Thoracic aorta (tissue), 2 donors: Measurements from ENCODE around the gene ABCD3. TPM values are rescaled to one million over a fixed set of nuclear protein-coding genes. Genes with fewer than 3 reads are reported as not detected.
"Not testable (repeated sequence)": the region's sequence is repeated elsewhere in the genome, so short reads cannot be mapped to it uniquely, and the experiment has no call there.

Source experiments
- ATAC-seq: fragments of 150-250 bp; one replicate; pipeline ENCODE4 v1.8.0; 2017; ENCODE audit warnings: low read depth; ENCODE audit not compliant: insufficient number of reproducible peaks, low FRiP score
- DNase-seq: peaks from one replicate; pipeline ENCODE4 v3.0.0-alpha.2; 2020; ENCODE audit warnings: low spot score
- H3K27ac ChIP-seq, 2 donors: fragments of 200-600 bp; sonication (generic); 1 replicate in 1 of 2; 2 replicates in 1 of 2; pipeline ENCODE4 v1.5.1; 2016; ENCODE audit warnings: mild to moderate bottlenecking in 2 of 2, moderate library complexity in 2 of 2
- H3K27me3 ChIP-seq: fragments of 200-600 bp; sonication (generic); replicated peaks from 2 replicates; pipeline ENCODE4 v1.6.0; 2016; ENCODE audit warnings: mild to moderate bottlenecking; ENCODE audit not compliant: insufficient read depth
- H3K36me3 ChIP-seq: fragments of 200-600 bp; sonication (generic); one replicate; pipeline ENCODE4 v1.5.1; 2016
- H3K4me1 ChIP-seq, 2 donors: fragments of 200-600 bp; sonication (generic); 1 replicate in 1 of 2; 2 replicates in 1 of 2; pipeline versions ENCODE4 v1.5.1 to v1.6.0; 2016; ENCODE audit warnings: low read depth in 2 of 2, mild to moderate bottlenecking in 1 of 2; ENCODE audit not compliant: control insufficient read depth in 1 of 2
- H3K4me3 ChIP-seq: fragments of 200-600 bp; sonication (generic); 2 replicates; pipeline ENCODE4 v1.5.1; 2016; ENCODE audit warnings: mild to moderate bottlenecking
- H3K9me3 ChIP-seq: fragments of 200-600 bp; sonication (generic); 2 replicates; pipeline ENCODE4 v1.5.1; 2016
- total RNA-seq, 2 donors: library from RNA; depleted of rRNA; stranded (reverse); fragments of >200 nt; gene quantifications; one replicate each; pipeline versions ENCODE4 v1.1.0 to v1.2.3, GENCODE V29; 2016
- TF ChIP-seq, protein P1 (sequence below): fragments of 200-600 bp; sonication (generic); IDR thresholded peaks from one replicate; pipeline ENCODE4 v1.5.1; 2019; ENCODE audit warnings: antibody characterized with exemption

The ABCD3 gene
- total RNA-seq, 2 donors from 2014 or later: 14.0 to 31.7 TPM

DNA sequence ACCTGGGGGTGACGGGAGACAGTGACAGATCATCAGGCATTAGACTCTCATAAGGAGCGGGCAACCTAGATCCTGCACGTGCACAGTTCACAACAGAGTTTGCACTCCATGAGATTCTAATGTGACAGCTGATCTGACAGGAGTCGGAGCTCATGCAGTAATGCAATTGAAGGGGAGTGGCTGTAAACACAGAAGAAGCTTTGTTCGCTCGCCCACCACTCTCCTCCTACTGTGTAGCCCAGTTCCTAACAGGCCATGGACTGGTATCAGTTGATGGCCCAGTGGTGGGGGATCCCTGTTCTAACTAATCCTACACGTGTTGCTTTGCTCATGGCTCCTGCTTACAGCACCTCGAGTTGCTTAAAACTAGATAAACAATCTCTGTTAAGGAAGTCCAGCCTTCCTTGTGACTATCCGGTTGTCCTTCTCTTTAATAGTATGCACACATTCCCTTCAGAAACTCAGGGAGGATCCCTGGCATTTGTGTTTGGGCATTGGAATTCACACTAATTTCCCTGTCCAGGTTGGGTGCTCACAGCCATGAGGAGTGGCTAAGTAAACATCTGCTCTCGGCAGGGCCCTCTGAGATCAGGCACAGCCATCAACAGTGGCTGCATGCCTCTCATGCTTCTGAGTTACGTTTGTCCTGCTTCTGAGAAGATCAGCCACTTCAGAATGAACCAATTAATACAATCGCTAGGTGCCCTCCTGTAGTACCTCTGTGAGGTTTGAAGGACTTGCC is 144.5 kb downstream of the ABCD3 start:
- Histone ChIP-seq H3K9me3 (no peaks in the 10 kb centered on the region), H3K4me3 (no peak overlapping the region), H3K36me3 (no peaks in the 10 kb centered on the region), H3K27ac (no peak overlapping the region), H3K27me3 (no peaks in the 10 kb centered on the region), H3K4me1 (no peaks in the 10 kb centered on the region)
- ATAC-seq: no peak
- TF ChIP-seq, protein P1, sequence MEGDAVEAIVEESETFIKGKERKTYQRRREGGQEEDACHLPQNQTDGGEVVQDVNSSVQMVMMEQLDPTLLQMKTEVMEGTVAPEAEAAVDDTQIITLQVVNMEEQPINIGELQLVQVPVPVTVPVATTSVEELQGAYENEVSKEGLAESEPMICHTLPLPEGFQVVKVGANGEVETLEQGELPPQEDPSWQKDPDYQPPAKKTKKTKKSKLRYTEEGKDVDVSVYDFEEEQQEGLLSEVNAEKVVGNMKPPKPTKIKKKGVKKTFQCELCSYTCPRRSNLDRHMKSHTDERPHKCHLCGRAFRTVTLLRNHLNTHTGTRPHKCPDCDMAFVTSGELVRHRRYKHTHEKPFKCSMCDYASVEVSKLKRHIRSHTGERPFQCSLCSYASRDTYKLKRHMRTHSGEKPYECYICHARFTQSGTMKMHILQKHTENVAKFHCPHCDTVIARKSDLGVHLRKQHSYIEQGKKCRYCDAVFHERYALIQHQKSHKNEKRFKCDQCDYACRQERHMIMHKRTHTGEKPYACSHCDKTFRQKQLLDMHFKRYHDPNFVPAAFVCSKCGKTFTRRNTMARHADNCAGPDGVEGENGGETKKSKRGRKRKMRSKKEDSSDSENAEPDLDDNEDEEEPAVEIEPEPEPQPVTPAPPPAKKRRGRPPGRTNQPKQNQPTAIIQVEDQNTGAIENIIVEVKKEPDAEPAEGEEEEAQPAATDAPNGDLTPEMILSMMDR: no peak
- no peak for DNase-seq

- Histone ChIP-seq H3K4me1 (no peaks in the 10 kb centered on the region), H3K27me3 (no peaks in the 10 kb centered on the region), H3K9me3 (no peaks in the 10 kb centered on the region), H3K36me3 (no peaks in the 10 kb centered on the region), H3K27ac (no peak overlapping the region), H3K4me3 (no peak overlapping the region)
- DNase-seq (no peak), ATAC-seq (no peak)
- TF ChIP-seq, protein P1: no peak
Measured at GRCh38 chr1:94565901-94566300, 147.7 kb downstream of the ABCD3 start.

DNA sequence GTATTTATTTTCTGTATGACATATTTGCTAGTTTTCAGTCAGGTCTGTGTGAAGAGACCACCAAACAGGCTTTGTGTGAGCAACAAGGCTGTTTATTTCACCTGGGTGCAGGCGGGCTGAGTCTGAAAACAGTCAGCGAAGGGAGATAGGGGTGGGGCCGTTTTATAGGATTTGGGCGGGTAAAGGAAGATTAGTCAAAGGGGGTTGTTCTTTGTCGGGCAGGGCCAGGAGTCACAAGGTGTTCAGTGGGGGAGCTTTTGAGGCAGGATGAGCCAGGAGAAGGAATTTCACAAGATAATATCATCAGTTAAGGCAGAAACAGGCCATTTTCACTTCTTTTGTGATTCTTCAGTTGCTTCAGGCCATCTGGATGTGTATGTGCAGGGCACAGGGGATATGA is 148.2 kb downstream of the ABCD3 start:
- not testable (repeated sequence) for H3K36me3 ChIP-seq, H3K27me3 ChIP-seq, H3K9me3 ChIP-seq, H3K4me3 ChIP-seq, DNase-seq, H3K27ac ChIP-seq, H3K4me1 ChIP-seq, ATAC-seq

DNA sequence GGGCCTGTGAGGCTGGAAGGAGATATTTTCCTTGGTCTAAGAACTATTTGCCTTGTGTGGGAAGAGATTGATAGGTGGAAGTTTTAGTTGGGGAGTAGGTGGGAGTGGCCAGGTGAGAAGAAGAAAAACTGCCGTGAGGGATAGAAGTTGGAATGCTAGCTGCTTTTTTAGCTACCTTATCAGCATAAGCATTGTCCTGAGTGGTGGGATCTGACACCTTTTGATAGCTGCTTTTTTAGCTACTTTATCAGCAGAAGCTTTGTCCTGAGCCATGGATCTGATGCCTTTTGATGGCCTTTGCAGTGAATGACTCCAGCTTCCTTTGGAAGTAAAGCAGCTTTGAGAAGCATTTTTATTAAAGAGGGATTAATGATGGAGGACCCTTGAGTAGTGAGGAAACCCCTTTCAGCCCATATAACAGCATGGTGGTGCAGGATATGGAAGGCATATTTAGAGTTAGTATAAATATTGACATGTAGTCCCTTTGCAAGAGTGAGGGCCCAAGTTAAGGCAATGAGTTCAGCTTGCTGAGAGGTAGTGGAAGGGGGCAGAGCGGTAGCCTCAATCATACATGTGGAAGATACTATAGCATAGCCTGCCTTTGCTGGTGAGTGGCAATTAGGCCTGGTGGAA is 149.9 kb downstream of the ABCD3 start:
- H3K9me3 ChIP-seq, H3K27ac ChIP-seq, H3K4me1 ChIP-seq, DNase-seq, ATAC-seq, H3K4me3 ChIP-seq, H3K27me3 ChIP-seq, H3K36me3 ChIP-seq: not testable (repeated sequence)

Other genes with a start within 250 kb of the ABCD3 start
- gene ARHGAP29, start 180.8 kb upstream of the ABCD3 start, total RNA-seq: 10 to 100 TPM; 24.9 to 39.4 TPM
- 10 to 100 TPM; 70.5 to 73.6 TPM for gene F3, start 123.4 kb downstream of the ABCD3 start, total RNA-seq